GM21447 (cell line): ENCODE measurements around the gene TMLHE.
"Not testable (repeated sequence)": the region's sequence is repeated elsewhere in the genome, so short reads cannot be mapped to it uniquely, and the experiment has no call there.

ENCODE experiments used
- ATAC-seq: cut with Tn5 transposase; IDR thresholded peaks from one replicate; pipeline ENCODE4 v1.9.1; 2021; ENCODE audit not compliant: unreplicated experiment

TMLHE gene, protein sequence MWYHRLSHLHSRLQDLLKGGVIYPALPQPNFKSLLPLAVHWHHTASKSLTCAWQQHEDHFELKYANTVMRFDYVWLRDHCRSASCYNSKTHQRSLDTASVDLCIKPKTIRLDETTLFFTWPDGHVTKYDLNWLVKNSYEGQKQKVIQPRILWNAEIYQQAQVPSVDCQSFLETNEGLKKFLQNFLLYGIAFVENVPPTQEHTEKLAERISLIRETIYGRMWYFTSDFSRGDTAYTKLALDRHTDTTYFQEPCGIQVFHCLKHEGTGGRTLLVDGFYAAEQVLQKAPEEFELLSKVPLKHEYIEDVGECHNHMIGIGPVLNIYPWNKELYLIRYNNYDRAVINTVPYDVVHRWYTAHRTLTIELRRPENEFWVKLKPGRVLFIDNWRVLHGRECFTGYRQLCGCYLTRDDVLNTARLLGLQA

DNA sequence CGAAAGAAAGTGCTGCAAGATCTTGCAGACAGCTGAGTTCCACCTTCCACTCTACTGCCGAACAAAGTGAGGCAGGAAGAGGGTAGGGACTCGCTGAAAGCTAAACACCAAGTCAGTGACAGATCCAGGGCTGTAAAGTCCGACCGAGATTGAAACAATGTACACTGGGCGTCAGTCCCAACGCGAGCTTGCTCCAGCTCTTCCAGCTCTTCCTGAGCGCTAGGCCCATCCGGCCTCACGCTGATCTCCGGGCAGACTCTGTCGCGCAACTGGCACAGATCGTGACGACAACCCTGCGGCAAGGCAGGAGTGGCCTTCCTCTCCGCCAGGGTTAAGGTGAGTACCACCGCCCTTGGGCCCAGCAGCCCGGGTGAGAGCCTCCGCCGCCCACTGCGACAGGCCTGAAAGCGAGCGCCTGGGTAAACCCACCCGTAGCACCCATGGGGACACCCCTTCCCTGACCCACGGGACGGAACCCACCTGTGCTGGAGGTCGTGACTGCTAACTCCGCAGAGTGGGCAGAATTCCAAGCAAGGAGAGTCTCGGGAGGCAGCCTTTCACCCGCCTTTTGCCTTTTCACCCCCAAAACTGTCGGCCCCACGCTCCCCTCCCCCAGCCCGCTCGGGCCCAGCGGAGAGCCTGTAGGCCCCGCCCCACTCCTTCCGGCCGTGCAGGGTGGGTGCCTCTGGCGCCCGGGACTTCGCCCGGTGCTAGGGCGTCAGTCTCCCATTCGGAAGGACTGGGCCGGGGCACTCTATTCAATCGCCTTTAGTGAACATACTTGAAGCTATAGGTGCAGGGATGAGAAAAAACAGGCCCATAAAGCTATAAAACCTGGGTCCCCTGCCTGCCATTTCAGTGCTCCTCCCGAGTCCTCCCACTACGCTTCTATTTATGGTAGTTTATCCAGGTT, at the start of gene TMLHE, which contains the start of gene SPRY3:
Gene TMLHE (minus strand): TSS at position 641 of the 913 bp plus-strand sequence. CDS start 67,676 bp downstream, outside the sequence.
Gene SPRY3 (plus strand): TSS at position 275 of the 913 bp plus-strand sequence.
- ATAC-seq, result peak; percentile 81

DNA sequence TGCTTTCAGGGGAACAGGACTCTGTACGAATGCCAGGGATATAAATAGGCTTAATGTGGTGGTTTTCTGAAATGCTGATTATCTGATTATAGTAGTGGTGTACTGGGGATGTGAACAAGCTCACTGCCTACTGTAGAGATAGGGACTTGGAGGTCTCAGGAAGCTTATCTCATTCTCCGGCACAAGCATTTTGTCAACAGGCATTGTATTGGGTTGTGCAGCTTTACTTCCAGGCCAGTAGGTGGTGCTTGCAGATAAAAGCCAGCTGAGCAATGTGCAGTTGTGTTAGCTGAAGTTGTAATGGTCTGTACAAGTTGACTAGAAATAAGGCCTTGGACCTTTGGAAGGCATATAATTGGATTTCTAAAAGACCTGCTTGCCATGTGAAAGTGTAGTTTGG, 49.5 kb upstream of the TMLHE start:
- no peak for ATAC-seq

DNA sequence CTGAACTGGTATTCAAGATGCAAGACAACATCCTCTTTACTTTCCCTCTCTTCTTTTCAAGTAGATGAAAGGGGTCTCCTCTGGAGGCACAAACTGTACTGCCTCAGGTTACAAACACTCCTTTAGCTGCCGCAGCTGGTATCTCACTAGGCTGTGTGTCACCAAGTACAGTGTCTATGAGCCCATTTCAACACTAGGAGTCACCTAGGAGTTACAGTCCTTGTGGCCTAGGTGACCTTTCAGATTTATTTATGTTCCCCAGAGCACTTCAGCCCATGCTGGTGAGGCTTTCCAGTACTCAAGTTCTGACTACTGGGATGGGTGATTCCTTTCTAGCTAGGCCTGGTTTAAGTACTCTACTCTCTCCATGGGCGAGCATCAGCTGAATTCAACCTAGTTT, 32.4 kb upstream of the TMLHE start:
- no peak for ATAC-seq

DNA sequence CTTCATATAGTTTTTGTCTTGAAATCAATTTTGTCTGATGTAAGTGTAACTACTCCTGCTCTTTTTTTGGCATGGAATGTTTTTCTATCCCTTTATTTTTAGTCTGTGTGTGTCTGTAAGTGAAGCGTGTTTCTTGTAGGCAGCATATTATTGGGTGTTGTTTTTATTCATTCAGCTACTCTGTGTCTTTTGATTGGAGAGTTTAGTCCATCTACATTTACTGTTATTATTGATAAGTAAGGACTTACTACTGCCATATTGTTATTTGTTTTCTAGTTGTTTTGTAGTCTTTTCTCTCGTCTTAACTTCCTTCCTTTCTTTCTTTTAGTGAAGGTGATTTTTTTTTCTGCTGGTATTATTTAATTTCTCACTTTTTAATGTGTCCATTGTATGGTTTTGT, 30.5 kb upstream of the TMLHE start:
- no peak for ATAC-seq

DNA sequence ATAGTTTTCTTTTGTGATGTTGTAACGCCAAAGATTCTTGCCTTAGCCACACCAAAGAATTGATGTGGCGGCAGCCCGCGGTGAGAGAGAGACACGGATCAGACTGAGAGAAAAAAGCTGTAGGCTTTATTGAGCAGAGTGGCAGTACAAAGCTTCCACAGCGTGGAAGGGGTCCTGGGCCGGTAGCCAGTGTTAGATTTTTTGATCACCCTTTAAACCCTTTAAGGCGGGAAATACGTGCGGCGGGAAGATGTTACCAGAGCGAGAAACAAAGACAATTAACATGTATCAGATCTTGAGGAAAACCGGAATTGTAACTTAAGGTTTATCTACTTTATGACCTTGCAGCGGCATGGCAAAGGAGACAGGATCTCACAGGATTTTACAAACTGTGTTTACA, 28.6 kb upstream of the TMLHE start:
- ATAC-seq, result not testable (repeated sequence)

DNA sequence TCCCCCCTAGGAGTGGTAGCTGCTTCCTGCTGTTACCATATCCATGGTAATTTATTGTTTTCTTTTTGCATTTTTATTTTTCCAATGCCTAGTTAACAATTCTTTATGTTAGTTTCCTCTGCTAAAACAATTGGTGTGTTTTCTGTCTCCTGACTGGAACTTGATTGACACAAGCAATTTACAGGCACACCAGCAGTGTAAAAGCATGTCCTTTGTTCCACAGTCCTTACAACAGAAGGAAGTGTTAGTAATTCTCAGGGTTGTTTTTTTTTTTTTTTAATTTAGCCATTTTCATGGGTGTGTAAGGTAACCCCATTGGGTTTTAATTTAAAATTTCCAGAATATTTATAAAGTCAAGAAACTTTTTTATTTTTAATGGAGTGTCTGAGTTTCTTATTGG, 25.0 kb upstream of the TMLHE start:
- ATAC-seq, result no peak

DNA sequence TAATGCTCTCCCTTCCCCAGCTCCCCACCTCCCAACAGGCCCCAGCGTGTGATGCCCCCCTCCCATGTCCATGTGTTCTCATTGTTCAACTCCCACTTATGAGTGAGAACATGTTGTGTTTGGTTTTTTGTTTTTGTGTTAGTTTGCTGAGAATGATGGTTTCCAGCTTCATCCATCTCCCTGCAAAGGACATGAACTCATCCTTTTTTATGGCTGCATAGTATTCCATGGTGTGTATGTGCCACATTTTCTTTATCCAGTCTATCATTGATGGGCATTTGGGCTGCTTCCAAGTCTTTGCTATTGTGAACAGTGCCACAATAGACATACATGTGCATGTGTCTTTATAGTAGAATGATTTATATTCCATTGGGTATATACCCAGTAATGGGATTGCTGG, 22.3 kb upstream of the TMLHE start:
- ATAC-seq, result not testable (repeated sequence)

DNA sequence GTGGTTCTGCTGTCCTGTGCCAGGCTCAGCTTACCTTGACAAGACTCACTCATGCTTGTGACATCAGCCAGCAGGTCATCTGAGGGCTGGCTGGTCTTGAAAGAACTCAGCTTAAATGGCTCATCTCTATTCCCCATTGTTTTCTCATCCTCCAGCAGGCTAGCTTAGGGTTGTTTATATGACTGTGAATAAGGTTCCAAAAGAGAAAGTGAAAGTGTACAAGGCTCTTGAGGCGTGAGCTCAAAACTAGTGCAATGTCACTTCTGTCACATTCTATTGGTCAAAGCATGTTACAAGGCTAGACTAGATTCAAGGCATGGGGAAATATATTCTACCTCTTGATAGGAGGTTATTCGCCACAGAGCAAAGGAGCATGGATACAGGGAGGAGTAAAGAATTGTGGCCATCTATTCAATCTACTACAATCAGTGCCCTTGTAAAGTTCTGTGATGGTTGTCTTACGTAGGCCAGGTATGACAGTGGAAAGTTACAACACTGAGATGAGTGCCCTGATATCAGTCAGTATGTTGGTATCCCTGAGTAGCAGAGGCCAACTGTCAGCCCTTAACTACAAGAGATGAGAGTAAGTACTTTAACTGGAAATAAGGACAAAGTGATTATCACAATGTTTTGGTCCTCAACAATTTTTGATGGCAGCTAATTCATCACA, 19.8 kb upstream of the TMLHE start:
- peak; percentile 77 for ATAC-seq

DNA sequence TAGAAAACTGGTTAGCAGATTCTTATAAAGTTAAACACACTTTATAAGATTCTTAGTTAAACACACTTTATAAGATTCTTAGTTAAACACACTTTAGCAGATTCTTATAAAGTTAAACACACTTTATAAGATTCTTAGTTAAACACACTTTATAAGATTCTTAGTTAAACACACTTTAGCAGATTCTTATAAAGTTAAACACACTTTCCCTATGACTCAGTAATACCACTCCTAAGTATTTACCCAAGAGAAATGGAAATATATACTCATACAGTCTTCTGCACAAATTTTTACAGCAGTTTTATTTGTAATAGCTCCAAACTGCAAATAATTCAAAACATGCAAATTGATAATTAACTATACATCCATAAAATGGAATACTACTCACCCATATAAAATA, 7.4 kb upstream of the TMLHE start:
- not testable (repeated sequence) for ATAC-seq

DNA sequence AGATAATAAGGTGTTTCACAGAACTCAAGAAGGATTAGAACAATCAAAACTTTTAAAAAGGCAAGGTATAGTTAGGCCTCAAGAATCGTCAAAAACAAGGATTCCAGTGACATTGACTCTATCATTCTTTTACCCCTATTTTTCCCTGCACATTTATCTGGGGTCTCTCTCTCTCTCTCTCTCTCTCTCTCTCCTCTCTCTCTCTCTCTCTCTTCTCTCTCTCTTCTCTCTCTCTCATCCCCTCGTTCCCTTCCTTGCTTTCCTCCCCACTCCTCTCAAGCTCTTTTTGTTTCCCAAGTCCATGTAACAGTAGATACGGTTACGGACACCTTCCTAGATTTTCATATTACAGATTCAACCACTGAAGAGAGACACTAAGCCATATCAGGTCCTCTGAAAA, 3.2 kb upstream of the TMLHE start:
- ATAC-seq, result no peak

DNA sequence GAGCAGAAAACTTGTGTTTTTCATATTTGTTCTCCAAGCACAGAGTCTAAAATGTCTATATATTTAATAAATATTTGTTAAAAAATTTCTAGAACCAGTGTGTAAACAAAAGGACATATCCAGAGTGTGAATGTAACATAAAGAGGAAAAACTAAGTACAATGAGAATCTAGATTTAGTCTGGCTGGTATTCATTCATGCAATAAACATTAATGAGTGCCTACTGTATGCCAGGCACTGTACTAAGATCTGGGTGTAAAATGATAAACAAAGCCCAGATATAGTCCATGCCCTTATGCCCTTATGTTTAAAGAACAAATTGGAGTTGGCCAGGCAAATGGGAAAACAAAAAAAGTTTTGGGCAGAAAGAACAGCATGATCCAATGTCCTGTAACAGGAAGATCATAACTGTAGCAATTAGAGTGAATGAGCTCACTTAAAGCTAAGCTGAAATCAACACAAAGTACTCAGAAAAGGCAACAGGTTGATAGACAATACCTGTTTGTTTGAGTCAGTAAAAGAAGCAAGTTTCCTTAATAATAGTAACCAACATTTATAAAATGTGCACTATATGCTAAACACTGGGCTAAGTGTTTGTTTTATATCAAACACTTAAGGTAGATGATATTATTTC, 1.3 kb upstream of the TMLHE start:
- no peak for ATAC-seq

DNA sequence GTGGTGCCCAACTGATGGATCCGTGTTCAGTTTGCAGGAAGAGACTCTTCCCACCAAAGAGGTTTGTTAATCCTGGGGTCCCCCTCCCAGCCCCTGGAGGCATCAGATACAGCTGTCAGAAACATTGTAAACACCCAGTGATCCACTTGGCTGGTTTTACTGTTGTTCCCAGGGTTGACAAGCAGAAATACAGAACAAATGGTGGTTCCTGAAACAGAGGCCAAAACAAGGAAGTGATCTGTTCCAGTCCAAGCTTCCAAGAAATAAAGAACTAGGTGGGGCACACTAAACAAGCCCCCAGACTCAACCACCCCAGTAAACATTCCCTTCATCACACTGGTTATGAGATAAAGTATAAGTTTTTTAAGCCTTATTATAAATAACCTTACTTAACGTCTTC, 1.4 kb downstream of the TMLHE start:
- no peak for ATAC-seq

DNA sequence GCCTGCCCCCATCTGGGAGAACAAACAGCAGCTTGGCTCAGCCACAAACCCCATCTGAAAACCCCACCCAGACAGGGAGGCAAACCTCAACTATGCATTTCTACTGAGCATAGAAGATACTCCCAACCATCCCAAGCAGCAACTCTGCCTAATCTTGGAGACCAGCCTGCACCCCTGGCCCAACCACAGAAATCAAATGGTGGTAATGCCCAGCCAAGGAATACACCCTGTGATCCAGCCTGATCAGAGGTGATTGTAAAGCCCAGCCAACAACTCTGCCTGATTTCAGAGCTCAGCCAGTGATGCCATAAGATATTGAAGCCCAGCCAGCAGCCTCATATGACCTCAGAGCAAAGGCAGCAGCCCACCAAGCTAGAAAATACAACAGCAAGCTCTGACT, 19.8 kb downstream of the TMLHE start:
- no peak for ATAC-seq

DNA sequence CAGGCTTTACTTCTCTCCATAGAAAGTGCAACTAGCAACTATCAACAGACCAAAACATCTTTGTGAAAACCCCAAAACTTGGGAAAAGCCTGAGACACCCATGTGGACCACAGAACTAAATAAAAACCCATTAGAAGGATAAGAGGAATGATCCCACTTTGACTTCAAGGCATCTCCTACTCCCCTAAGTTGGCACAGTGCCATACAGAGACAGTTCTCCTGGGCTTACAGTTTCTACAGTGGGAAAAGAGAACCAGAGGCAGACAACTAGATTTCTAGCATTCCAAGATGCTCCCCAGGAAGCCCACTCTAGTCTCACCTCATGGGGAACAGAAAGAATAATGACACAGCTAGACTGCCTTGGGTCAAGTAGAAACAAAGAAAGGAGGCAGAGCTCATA, 20.4 kb downstream of the TMLHE start:
- ATAC-seq, result no peak

DNA sequence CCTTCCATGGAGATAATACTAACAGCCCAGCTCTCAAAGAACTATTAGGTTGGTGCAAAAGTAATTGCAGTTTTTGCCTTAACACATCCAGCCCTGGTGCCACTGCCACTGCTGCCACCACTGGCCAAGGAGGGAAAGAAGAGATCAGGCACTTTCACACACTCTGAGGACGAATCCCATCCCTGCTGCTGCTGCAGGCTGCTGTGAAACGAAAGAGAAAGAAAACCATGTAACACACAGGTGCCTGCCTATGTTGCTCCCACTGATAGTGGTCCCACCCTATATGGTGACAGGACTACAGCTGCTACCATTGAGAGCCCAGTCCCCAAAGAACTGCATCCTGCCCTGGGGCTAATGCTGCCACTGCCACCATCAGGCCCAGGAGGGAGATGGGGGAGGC, 35.1 kb downstream of the TMLHE start:
- no peak for ATAC-seq

DNA sequence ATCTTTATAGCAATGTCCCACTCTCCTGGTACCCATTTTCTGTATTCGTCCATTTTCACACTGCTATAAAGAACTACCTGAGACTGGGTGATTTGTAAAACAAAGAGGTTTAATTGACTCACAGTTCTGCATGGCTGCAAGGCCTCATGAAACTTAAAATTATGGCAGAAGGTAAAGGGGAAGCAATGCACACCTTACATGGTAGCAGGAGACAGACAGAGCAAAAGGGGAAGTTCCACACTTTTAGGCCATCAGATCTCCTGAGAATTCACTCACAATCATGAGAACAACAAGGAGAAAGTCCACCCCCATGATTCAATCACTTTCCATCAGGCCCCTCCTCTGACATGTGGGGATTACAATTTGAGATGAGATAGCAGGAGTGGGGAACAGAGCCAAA, 49.7 kb downstream of the TMLHE start:
- no peak for ATAC-seq

DNA sequence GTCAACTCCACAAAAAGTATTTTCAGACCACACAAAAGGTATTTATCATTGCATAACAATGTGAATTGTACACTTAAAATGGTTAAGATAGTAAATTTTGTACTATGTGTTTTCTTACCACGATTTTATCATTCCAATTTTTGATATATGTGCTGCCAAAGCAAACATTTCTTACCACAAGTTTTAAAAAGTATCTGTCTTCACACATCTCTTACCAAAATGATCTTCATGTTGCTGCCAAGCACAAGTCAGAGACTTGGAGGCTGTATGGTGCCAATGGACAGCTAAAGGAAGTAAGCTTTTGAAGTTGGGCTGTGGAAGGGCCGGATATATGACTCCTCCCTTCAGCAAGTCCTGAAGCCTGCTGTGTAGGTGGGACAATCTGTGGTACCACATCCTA, 67.9 kb downstream of the TMLHE start:
- no peak for ATAC-seq

DNA sequence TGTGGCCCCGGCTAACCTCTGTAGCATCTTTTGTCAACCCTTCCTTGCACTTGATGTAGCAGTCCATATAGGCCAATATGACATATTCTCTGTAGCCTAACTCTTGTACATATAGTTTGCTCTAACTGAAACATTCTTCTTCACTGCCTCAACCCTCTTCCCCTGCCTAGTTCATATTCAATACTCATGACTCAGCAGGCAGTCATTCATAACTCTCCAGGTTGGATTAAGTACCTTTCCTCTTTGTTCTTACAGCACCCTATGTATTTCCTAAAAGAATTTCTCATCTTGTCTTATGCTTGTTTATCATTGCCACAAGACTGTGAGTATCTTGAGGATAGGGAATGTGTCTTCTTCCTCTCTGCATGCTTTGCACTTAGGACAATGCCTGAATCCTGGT, 76.9 kb downstream of the TMLHE start:
- ATAC-seq, result no peak

DNA sequence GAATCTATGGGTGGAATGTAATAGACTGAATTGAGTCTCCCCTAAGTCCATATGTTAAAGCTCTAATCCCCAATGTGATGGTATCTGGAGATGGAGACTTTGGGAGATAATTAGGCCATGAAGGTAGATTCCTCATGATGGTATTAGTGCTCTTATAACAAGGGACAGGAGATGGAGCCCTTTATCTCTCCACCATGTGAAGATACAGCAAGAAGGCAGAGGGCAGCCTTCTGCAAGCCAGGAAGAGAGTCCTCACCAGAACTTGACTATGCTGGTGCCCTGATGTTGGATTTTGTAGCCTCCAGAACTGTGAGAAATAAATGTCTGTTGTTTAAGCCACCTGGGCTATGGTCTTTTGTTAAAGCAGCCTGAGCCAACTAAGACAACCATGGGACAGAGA, 78.0 kb downstream of the TMLHE start:
- ATAC-seq, result no peak

DNA sequence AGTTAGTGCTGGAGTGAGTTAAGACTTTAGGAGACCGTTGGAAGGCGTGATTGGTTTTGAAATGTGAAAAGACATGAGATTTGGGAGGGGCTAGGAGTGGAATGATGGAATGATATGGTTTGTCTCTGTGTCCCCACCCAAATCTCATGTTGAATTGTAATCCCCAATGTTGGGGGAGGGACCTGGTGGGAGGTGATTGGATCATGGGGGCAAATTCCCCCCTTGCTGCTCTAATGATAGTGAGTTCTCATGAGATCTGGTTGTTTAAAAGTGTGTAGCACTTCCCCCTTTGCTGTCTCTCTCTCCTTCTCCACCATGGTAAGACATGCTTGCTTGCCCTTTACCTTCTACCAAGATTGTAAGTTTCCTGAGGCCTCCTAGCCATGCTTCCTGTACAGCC, 85.7 kb downstream of the TMLHE start:
- not testable (repeated sequence) for ATAC-seq

DNA sequence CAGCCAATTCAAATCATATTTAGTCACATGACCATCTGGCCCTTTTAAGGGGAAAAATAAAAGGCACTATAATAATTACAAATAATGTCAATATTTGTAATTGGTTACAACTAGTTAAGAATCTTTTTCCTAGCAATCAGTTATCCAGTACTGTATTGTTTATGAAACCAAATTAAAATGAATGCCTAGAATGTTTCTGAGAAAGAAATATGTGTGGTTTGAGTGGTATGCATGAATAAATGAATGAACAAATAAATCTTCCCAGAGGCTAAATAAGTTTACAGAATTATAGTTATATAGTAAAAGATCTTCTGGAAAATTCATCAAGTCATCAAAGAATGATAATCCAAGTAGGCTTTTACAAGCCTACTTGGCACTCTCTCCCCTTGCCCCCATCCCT, 98.5 kb downstream of the TMLHE start:
- no peak for ATAC-seq
